H9 (cell line): ENCODE measurements around the gene PASK. TPM values are rescaled to one million over a fixed set of nuclear protein-coding genes. Genes with fewer than 3 reads are reported as not detected.

Experiments
- DNase-seq: peaks from one replicate; pipeline ENCODE4 v3.0.0-alpha.2; 2017
- H2AFZ ChIP-seq: one replicate; pipeline ENCODE4 v1.6.1; 2013; ENCODE audit warnings: mild to moderate bottlenecking, low read length, control low read depth, moderate library complexity
- H2AK5ac ChIP-seq: 2 replicates; pipeline ENCODE4 v1.6.1; 2013; ENCODE audit warnings: low read length, control low read depth, mixed read lengths; ENCODE audit not compliant: insufficient read length
- H2BK120ac ChIP-seq: one replicate; pipeline ENCODE4 v1.6.1; 2013; ENCODE audit warnings: low read depth, mild to moderate bottlenecking, low read length, control low read depth, inconsistent platforms; ENCODE audit not compliant: poor library complexity, severe bottlenecking
- H2BK12ac ChIP-seq: 2 replicates; pipeline ENCODE4 v1.6.1; 2013; ENCODE audit warnings: low read length, control low read depth, mixed read lengths, low read depth; ENCODE audit not compliant: insufficient read length
- H2BK15ac ChIP-seq: 2 replicates; pipeline ENCODE4 v1.6.1; 2013; ENCODE audit warnings: low read depth, low read length, control low read depth
- H2BK20ac ChIP-seq: one replicate; pipeline ENCODE4 v1.6.1; 2013; ENCODE audit warnings: low read depth, mild to moderate bottlenecking, low read length, control low read depth, inconsistent platforms; ENCODE audit not compliant: poor library complexity, severe bottlenecking
- H2BK5ac ChIP-seq: 2 replicates; pipeline ENCODE4 v1.6.1; 2013; ENCODE audit warnings: low read length, control low read depth, mixed read lengths; ENCODE audit not compliant: insufficient read length
- H3K14ac ChIP-seq: 2 replicates; pipeline ENCODE4 v1.6.1; 2013; ENCODE audit warnings: low read length, control low read depth; ENCODE audit not compliant: insufficient read depth
- H3K18ac ChIP-seq: 2 replicates; pipeline ENCODE4 v1.6.1; 2013; ENCODE audit warnings: low read depth, mild to moderate bottlenecking, mixed read lengths, low read length, control low read depth; ENCODE audit not compliant: insufficient read length
- H3K23ac ChIP-seq: 2 replicates; pipeline ENCODE4 v1.6.1; 2013; ENCODE audit warnings: low read length, control low read depth, mixed read lengths, low read depth; ENCODE audit not compliant: insufficient read length
- H3K23me2 ChIP-seq: 2 replicates; pipeline ENCODE4 v1.6.1; 2013; ENCODE audit warnings: low read depth, mild to moderate bottlenecking, mixed read lengths, low read length, control low read depth; ENCODE audit not compliant: insufficient read length, poor library complexity, severe bottlenecking
- H3K27ac ChIP-seq: 2 replicates; pipeline ENCODE4 v1.5.1; 2013; ENCODE audit warnings: low read length, control low read depth, mixed read lengths, low read depth; ENCODE audit not compliant: insufficient read length
- H3K27me3 ChIP-seq: 2 replicates; pipeline ENCODE4 v1.6.1; 2013; ENCODE audit warnings: low read length, control low read depth, inconsistent platforms; ENCODE audit not compliant: insufficient read depth
- H3K4ac ChIP-seq: 2 replicates; pipeline ENCODE4 v1.6.1; 2013; ENCODE audit warnings: low read depth, mild to moderate bottlenecking, control low read depth, inconsistent platforms, low read length, moderate library complexity
- H3K4me1 ChIP-seq: 2 replicates; pipeline ENCODE4 v1.6.1; 2013; ENCODE audit warnings: low read length, control low read depth, inconsistent platforms; ENCODE audit not compliant: insufficient read depth
- H3K4me2 ChIP-seq: 2 replicates; pipeline ENCODE4 v1.6.1; 2013; ENCODE audit warnings: low read length, control low read depth, mixed read lengths; ENCODE audit not compliant: insufficient read length, insufficient read depth
- H3K56ac ChIP-seq: 2 replicates; pipeline ENCODE4 v1.6.1; 2013; ENCODE audit warnings: low read depth, mild to moderate bottlenecking, mixed read lengths, low read length, control low read depth; ENCODE audit not compliant: insufficient read length
- H3K79me1 ChIP-seq: 2 replicates; pipeline ENCODE4 v1.6.1; 2013; ENCODE audit warnings: low read depth, mild to moderate bottlenecking, moderate library complexity, low read length, control low read depth, inconsistent platforms; ENCODE audit not compliant: insufficient read depth, poor library complexity, severe bottlenecking
- H3K79me2 ChIP-seq: 2 replicates; pipeline ENCODE4 v1.6.1; 2013; ENCODE audit warnings: low read length, control low read depth, inconsistent platforms; ENCODE audit not compliant: insufficient read depth
- H3K9ac ChIP-seq: 2 replicates; pipeline ENCODE4 v1.6.1; 2013; ENCODE audit warnings: low read length, control low read depth, mixed read lengths; ENCODE audit not compliant: insufficient read length; ENCODE audit errors: extremely low read depth
- H3K9me3 ChIP-seq: one replicate; pipeline ENCODE4 v1.6.1; 2013; ENCODE audit warnings: low read depth, low read length, inconsistent platforms; ENCODE audit not compliant: control insufficient read depth
- H3T11ph ChIP-seq: one replicate; pipeline ENCODE4 v1.6.1; 2013; ENCODE audit warnings: mild to moderate bottlenecking, low read length, control low read depth, inconsistent platforms
- H4K20me1 ChIP-seq: one replicate; pipeline ENCODE4 v1.6.1; 2013; ENCODE audit not compliant: control insufficient read depth, insufficient read length, insufficient read depth
- H4K5ac ChIP-seq: 2 replicates; pipeline ENCODE4 v1.6.1; 2013; ENCODE audit warnings: low read depth, mild to moderate bottlenecking, mixed read lengths, low read length, control low read depth; ENCODE audit not compliant: insufficient read length
- H4K8ac ChIP-seq: replicated peaks from 2 replicates; pipeline ENCODE4 v1.6.1; 2013; ENCODE audit warnings: low read length, control low read depth, mixed read lengths, low read depth; ENCODE audit not compliant: insufficient read length
- H4K91ac ChIP-seq: 2 replicates; pipeline ENCODE4 v1.6.1; 2013; ENCODE audit warnings: low read depth, mild to moderate bottlenecking, moderate library complexity, mixed read lengths, low read length, control low read depth; ENCODE audit not compliant: insufficient read length
- H3K27ac Mint-ChIP-seq, 3 experiments: 2 replicates in 2 of 3; 3 replicates in 1 of 3; pipeline ENCODE4 v1.8.0; 2020 to 2021; ENCODE audit warnings: mixed read lengths in 3 of 3, mild to moderate bottlenecking in 1 of 3, moderate library complexity in 1 of 3
- H3K27me3 Mint-ChIP-seq: 2 replicates; pipeline ENCODE4 v1.8.0; 2021; ENCODE audit warnings: low read depth, mild to moderate bottlenecking, moderate library complexity, mixed read lengths
- H3K36me3 Mint-ChIP-seq, 3 experiments: 2 replicates in 2 of 3; 3 replicates in 1 of 3; pipeline ENCODE4 v1.8.0; 2020 to 2021; ENCODE audit warnings: low read depth in 3 of 3, mixed read lengths in 3 of 3; ENCODE audit not compliant: insufficient read depth in 1 of 3
- H3K4me1 Mint-ChIP-seq, 2 experiments: 2 replicates each; pipeline ENCODE4 v1.8.0; 2020; ENCODE audit warnings: mixed read lengths in 2 of 2
- H3K4me3 Mint-ChIP-seq, 2 experiments: 2 replicates in 1 of 2; 3 replicates in 1 of 2; pipeline ENCODE4 v1.8.0; 2020 to 2021; ENCODE audit warnings: mild to moderate bottlenecking in 2 of 2, mixed read lengths in 2 of 2, moderate library complexity in 1 of 2
- H3K9me3 Mint-ChIP-seq, 2 experiments: 2 replicates in 1 of 2; 3 replicates in 1 of 2; pipeline ENCODE4 v1.8.0; 2020; ENCODE audit warnings: mild to moderate bottlenecking in 2 of 2, mixed read lengths in 2 of 2, moderate library complexity in 1 of 2
- CTCF ChIP-seq: fragments of 200-600 bp; sonication (generic); conservative IDR thresholded peaks from 3 replicates; pipeline ENCODE4 v1.8.0; 2021; ENCODE audit warnings: antibody characterized with exemption, mild to moderate bottlenecking
- WGBS: extraction: QIAGEN DNeasy Blood & Tissue Kit; methylation state at CpG from one replicate; pipeline ENCODE4 v1.1.7; 2013; ENCODE audit warnings: missing lambda C conversion rate, low lambda C conversion rate, mixed read lengths; ENCODE audit not compliant: insufficient read length; ENCODE audit errors: extremely low coverage; 5-methylcytosine and 5-hydroxymethylcytosine counted together
- total RNA-seq: library from RNA; stranded (reverse); gene quantifications from 2 replicates; pipeline ENCODE4 v1.2.1, GENCODE V29; 2021

Gene PASK
- total RNA-seq, 1 experiment from 2014 or later: 68.0 TPM

GRCh38 chr2:241126201-241126611 lies 23.1 kb downstream of the PASK start:
- H3K23ac ChIP-seq: no peak overlapping the region
- no peak overlapping the region; the same call in 1 of the 2 replicates for H3K14ac ChIP-seq
- H3K27me3 ChIP-seq: no peaks in the 10 kb centered on the region
- H3K23me2 ChIP-seq: no peaks in the 10 kb centered on the region
- H4K20me1 ChIP-seq: no peaks in the 10 kb centered on the region
- H3K79me2 ChIP-seq: no peaks in the 10 kb centered on the region
- no peaks in the 10 kb centered on the region for H3K4me1 ChIP-seq
- no peak overlapping the region for H3K4me2 ChIP-seq
- H3K36me3 Mint-ChIP-seq: peaks cover 10 to 50% (median 30%) of the 10 kb centered on the region in 3 experiments; a peak in 6 of 7 replicates
- no peak overlapping the region for H3K9ac ChIP-seq
- no peak overlapping the region for H4K5ac ChIP-seq
- no peak overlapping the region for H4K91ac ChIP-seq
- no peaks in the 10 kb centered on the region for H3K9me3 ChIP-seq
- H2BK20ac ChIP-seq: no peak overlapping the region
- no peaks in the 10 kb centered on the region for H3K4me1 Mint-ChIP-seq
- no peak overlapping the region for H2AK5ac ChIP-seq
- no peak overlapping the region for H3K4ac ChIP-seq
- H2BK15ac ChIP-seq: no peak overlapping the region
- no peaks in the 10 kb centered on the region for H3K9me3 Mint-ChIP-seq
- no peak overlapping the region for H3K27ac Mint-ChIP-seq
- no peak overlapping the region for H2BK5ac ChIP-seq
- no peaks in the 10 kb centered on the region for H3K27me3 Mint-ChIP-seq
- WGBS: no CpG with 5 or more reads among the region's 21 CpGs
- DNase-seq: no peak
- H4K8ac ChIP-seq: no peak overlapping the region
- H2BK12ac ChIP-seq: no peak overlapping the region
- H2AFZ ChIP-seq: no peak overlapping the region
- no peak overlapping the region for H3K27ac ChIP-seq
- no peak overlapping the region for H2BK120ac ChIP-seq
- H3T11ph ChIP-seq: no peak overlapping the region
- no peak overlapping the region for H3K56ac ChIP-seq
- H3K4me3 Mint-ChIP-seq: no peak overlapping the region
- no peak overlapping the region for H3K18ac ChIP-seq
- no peak for TF ChIP-seq CTCF
- no peaks in the 10 kb centered on the region for H3K79me1 ChIP-seq
